MM.1S (cell line): ENCODE results near the gene FAM110D.

ENCODE experiments used
- CTCF ChIP-seq: fragments of 300-600 bp; sonication (generic); IDR thresholded peaks from 2 replicates; pipeline ENCODE4 v1.5.1; 2016; ENCODE audit warnings: antibody characterized with exemption, low read length, mixed read lengths
- EZH2 ChIP-seq: fragments of 300-600 bp; sonication (generic); optimal IDR thresholded peaks from 2 replicates; pipeline ENCODE3; 2017; ENCODE audit warnings: low read depth, mild to moderate bottlenecking, antibody characterized with exemption, low read length, mixed read lengths
- EZH2phosphoT487 ChIP-seq: fragments of 300-600 bp; sonication (generic); IDR thresholded peaks from 2 replicates; pipeline ENCODE4 v1.6.1; 2018; ENCODE audit warnings: antibody characterized with exemption, low read length

GRCh38 chr1:26184086-26184485, 25.2 kb downstream of the FAM110D start:
- TF ChIP-seq CTCF: no peak
- TF ChIP-seq EZH2: no peak
- TF ChIP-seq EZH2phosphoT487: no peak
